NCI-H2171 treated with DMSO at 0.1 percent for 48 hours (cell line): ENCODE data around the gene MACC1.
"Not testable (repeated sequence)": the region's sequence is repeated elsewhere in the genome, so short reads cannot be mapped to it uniquely, and the experiment has no call there.

ENCODE experiments used
- DNase-seq: peaks from one replicate; lab custom pipeline; 2025; lab: John Stamatoyannopoulos, UW

The MACC1 gene

DNA sequence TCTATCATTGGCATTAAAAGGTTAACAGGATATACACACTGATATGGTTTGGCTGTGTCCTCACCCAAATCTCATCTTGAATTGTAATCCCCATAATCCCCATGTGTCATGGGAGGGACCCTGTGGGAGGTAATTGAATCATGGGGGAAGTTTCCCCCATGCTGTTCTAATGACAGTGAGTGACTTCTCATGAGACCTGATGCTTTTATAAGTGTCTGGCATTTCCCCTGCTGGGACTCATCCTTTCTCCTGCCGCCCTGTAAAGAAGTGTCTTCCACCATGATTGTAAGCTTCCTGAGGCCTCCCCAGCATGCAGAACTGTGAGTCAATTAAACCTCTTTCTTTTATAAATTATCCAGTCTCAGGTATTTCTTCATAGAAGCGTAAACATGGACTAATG is 9.4 kb downstream of the MACC1 start:
- DNase-seq, result not testable (repeated sequence)

DNA sequence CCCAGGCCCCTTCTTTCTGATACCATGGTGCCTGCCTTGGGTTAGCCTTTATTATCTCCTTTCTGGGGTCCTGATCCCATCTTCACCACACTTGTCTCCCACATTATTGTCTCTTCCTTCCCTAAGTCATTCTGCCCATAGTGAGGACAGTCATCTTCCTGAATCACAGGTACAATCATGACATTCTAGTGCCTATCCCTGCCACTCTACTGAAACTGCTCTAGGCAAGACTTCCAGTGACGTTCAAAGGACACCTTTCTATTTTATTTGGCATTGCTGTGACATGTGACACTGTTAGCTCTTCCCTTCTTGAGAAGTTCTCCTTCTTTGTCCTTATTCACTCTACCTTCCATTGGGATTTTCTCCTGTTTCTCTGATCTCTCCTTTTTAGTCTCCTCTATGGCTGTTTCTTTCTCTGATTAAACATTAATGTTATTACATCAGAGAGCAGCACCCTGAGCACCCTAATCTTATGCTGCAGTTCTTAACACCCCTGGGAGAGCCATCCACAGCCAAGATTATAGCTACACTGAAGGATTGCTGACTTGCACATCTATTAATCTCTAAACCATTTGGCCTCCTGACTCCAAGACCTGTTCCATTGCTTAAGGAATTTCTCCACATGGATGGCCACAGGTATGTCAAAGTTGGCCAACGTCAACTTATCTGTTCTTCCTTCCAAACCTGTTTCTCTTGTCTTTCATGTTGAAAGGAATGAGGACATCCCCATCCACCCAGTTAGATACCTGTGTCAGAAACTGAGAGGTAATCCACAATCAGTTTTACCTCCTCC is 10.9 kb downstream of the MACC1 start:
- no peak for DNase-seq

DNA sequence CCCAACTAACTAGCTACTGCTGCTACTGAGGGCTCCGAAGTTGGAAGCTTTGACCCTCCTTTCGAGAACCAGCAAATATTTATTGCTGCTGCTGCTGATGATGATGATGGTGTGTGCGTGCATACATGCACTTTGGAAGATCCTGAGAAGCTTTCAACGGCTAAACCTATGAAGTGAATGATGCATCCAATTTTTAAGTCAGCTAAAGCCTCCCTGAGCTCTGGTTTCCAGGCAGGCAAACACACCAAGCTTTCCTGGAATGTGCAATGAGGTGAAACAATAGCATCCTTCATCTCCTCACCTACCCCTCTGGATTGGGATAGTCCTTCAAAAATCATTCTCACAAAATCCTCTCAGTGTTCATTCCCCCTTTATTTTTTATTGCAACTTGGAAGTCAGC is 13.9 kb downstream of the MACC1 start:
- DNase-seq, result no peak

DNA sequence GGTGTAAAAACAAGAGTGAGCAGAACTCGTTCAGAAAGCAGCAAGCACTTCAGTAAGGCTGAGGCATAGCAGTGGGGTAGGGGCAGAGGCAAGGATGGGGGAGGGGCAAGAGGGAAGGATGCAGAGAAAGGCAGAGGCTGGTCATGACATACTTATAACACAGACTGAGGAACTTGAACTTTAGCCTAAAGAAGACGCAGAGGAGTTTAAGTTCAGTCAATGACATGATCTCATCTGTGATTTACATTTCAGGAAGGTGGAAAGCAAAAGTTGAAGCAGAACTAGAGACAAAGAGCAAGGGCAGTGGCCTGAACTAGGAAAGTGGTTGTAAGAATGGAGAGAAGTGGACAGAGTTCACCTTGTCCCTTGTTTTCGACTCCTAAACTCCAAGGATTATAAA is 15.8 kb downstream of the MACC1 start:
- DNase-seq, result no peak

DNA sequence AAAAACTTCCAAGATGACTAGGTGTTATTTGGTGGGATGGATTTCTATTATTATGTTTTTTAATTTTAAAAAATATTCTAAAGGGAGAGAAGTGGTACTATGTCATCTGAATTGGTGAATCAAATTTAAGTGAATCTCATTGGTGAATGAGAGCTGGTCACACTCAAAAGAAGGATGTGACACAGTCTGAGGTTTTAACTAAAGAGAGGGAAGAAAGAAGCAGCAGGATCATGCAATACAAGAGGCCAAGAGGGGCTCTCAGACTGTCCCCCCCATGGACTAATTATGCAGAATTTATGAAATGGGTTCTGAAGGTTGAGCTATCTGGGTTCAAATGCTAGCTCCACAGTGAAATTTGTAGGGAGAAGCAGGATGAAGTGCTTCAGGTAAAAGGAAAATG is 16.2 kb downstream of the MACC1 start:
- DNase-seq, result no peak

DNA sequence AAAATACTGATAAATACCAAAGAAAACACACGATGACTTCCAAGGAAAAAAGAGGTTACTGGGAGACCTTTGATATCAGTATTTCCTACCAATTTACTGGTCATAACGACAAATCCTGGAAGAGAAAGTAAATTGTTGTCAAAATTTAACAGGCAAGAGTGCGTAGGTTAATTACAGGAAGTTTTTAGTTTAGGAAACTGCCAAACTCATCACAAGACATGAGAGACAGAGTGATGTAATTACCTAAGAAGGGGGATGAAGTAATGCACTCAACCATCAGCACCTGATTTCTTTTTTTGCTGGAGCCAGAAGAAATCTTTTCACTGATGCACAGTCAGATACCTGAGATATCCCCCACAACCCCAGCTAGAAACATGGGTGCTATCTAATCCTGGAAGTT is 16.8 kb downstream of the MACC1 start:
- no peak for DNase-seq

DNA sequence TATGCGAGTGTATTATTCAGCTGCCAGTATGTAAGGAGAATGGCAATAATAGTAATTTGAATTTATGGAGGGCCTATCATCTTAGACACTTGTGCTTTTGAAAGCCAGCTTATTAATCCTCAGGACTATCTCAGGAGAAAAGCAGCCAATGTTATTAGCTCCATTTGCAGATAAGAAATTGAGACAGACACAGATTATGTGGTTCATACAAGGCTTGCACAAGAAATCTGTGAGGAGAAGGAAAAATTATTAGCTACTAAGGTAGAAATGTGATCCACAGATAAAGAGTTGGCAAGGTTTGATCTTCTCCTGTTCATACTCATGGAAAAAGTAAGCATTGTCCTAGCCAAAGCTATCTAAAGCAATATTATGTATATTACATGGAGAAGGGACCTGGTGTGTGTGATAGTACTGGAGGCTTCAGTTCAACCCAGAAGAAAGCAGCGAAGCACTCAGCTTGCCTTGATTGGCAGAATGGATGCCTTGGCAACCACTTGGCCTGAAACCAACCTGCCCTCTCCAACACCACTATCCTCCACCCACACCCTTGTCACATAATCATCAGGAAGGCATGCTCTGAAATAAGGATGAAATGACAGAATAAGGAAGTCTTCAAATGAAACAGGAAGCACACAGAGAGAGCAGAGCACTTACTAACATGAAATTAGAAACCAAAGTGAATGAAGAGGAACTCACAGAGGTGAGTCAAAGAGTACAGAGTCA is 18.0 kb downstream of the MACC1 start:
- no peak for DNase-seq

DNA sequence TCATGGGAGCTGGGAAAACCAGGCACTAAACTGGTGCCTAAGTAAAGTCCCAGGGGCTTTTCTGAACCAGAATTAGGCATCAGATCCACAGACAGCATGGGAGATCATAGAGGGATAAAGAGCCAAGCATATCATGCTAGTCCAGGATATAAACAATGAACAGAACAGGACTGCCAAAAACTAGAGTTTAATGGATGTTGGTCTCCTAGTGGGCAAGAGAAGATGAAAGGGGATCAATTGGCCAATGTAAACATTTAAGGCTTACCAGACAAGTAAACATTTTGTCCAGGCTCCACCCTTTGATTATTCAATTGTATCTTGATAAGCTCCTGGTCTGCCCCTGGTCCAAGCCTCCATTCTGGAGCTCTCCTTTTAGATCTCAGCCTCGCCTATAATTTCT is 18.9 kb downstream of the MACC1 start:
- no peak for DNase-seq

DNA sequence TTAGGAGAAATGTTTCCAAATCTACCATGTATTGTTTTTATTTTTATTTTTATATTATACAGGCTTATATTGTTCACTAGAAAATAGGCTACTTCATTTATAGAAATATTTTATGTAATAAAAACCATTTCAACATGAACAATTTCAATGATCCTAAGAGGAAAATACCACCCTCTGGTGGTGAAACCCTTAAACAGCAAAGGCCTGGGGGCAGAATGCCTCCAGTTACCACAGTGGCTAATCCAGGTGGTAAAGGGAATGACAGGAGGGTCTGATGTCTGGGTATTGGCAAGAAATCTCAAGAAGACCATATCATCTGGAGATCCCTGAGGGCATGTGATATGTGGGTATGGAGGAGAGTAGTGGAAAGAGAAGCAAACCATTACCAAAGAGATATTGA is 19.3 kb downstream of the MACC1 start:
- DNase-seq, result no peak

DNA sequence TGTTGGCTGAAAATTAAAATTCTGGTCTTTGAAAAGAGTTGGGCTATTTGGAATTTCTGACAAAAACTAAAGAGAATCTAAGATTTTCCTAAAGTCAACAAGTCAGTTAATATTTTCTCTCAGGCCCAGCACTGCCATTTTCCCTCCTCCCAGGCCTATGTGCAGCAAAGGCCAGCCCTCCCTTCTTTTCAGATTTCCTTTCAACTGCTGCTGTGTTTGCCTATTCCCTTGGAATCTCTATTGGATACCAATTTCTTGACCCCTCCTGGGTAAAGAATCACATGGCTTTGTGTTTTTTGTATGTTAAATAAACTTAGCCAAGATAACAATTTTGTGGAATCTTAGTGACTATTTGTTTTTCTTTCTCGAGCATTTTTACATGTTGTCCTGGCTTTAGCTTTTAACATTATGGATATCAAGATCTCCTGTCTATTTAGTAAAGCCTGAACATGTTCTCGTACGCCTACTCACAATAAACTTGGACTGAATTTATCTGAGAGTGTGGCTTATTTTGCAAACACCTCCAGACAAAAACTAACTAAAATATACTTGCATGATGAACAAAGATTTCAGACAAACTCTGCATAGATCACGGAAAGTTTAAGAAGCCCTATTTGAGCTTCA is 19.9 kb downstream of the MACC1 start:
- DNase-seq, result no peak

DNA sequence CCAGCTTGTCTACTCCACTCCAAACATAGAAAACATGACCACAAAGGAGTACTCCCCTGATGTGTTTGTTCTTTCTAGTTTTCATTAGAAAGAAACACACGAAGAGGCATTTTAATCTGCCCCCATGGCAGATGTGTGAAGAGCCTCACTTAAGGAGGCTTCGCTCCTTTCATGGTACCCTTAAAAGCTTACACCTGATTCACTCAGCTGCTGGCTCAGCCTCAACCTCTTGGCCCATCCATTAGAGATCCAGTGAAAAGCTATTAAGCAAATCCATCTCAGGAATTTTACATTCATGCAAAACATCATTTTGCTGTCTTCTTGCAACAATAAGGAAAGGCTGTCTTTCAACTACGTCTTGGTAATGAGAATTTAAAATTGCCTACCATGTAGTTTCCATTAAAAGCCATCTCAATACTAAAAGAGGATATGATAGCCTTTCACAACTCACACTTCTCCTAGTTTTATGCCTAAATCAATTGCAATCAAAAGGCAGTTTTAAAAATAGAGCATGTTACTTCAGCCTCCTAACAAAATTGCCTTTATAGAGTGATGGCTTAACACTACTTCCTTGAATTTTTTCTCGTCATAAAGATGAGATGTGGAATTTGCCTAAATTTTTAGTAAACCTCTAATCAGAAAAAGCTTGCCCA is 22.7 kb downstream of the MACC1 start:
- DNase-seq, result no peak

DNA sequence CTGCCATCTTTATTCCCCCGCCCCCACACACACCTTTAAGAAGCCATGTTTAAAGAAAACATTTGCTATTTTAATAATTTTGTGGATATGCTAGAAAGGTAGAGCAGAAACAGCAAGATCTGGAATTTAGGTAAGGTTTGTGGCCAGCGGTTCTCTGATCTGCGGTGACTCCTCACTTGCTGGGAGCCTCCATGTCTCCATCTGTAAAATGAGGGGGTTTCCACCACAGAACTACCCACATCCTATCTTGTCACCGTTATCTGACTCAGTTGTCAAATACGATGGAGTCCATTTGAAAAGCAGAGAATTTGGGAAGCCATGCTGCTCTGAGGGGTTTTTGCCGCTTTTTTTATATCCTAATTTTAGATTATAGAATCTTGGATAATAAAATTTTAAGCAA is 23.3 kb downstream of the MACC1 start:
- DNase-seq, result no peak

DNA sequence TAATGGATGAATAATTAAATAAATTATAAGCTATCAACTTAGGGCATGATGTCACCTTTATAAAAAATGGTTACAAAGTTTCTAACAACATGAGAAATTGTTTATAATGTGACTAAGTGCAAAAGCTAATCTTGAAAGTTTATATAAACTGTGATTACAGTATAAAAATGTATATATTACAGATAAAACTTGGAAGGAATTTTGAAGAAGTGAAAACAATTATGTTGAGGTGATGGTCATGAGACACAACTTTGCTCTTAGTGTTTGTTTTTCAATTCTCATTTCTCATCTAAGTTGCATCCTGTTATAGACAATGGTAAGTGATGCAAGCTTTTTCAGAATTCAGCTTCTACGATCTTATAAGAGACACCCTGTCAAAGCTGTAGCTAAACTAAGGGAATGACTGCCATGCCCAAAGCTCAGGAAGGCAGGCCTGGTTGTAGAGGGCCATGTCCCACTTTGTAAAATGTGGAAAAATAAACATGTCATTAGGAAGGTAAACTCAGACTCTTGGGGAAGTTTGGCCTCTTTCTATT is 23.9 kb downstream of the MACC1 start:
- no peak for DNase-seq

DNA sequence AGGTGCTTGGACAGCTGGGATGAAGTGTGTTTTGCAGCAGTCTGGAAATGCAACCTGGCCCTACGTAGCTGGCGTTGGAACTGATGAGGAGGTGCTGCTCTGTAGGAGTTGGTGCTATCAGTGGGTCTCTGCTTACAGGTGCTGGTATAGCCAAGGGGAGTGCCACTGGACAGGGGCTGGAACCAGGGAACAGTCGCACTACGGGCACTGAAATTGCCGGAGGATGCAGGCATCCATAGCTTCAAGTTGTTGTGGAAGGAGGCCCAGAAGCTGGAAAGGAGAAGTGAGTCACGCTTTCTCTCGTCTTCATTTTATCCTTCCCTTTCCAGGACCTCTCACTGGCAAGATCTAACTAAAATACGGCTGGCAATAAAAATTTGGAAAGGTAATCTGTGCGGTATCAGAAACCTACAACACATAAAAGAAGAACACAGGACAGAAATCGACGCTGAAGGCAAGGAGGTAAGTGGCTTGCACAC is 25.8 kb downstream of the MACC1 start:
- no peak for DNase-seq

DNA sequence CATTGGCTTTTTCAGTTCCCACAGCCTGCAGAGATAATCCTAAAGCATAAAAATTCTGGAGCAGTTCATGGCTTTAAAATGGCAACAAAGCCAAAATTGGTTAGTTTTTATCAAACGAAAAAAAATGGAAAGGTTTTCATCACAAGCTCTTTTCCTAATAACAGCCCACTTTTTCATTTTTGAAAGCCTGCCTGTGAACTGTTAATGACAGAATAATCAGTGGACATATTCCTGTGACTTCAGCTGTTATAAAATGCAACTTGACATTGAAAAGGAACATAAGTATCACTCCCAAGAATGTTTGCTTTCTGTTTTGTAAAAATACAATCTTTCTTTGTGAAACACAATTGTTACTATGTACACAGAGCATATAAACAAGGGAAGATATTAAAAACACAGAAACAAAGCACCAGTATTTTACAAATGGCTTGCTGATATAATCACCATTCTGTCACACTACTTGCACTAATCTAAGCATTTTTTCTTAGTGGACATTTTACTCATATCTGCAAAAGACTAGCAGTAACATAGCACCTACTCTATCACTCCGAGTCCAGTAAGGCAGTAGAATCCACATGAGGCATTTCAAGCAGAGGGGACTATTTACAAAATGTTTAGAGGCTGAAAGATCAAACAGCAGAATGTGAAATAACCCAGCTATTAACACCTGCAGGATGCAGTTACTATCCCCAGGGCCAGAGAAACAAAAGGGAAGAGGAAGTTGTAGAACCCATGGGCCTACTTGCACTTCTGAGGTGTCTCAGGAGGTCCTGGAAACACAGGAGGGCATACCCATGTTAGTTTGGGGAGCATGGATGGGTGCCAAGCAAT is 26.4 kb downstream of the MACC1 start:
- DNase-seq, result no peak

DNA sequence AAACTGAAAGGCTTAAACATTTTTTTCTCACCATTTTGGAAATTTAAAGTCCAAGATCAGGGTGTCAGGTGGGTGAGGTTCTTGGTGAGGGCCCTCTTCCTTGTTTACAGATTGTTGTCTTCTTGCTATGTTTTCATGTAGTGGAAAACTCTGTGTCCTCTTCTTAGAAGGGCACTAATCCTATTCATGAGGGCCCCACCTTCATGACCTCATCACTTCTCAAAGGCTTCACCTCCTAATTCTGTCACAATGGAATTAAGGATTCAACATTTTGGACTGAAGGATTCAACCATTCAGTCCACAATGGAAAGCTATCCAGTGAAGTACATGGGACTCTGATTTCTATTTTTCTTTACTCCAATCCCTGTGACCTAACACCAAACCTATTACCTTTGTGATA is 27.3 kb downstream of the MACC1 start:
- no peak for DNase-seq

DNA sequence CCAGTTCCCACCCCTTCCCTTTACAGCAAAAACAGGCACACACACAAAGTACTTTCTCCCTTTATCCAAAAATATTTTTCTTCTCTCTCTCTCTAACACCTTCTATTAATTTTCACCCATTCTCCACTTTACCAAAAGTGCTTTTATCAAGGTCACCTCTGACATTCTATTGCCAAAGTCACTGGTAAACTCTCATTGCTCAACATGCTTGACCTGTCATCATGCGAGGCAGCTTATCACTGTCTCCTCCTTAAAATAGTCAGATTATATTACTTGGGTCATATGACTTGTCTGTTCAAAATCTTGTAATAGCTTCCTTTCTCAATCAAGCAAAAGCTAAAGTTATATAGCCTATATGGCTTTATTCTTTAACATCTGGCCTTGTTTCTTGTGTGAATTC is 28.6 kb downstream of the MACC1 start:
- DNase-seq, result no peak

DNA sequence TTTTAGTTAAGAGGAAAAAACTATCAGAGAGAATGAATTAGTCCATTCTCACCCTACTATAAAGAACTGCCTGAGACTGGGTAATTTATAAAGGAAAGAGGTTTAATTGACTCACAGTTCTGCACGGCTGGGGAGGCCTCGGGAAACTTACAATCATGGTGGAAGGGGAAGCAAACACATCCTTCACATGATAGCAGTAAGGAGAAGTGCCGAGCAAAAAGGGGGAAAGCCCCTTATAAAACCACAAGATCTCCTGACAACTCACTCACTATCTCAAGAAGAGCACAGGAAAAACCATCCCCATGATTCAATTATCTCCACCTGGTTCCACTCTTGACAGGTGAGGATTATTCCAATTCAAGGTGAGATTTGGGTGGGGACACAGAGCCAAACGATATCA is 29.3 kb downstream of the MACC1 start:
- not testable (repeated sequence) for DNase-seq

DNA sequence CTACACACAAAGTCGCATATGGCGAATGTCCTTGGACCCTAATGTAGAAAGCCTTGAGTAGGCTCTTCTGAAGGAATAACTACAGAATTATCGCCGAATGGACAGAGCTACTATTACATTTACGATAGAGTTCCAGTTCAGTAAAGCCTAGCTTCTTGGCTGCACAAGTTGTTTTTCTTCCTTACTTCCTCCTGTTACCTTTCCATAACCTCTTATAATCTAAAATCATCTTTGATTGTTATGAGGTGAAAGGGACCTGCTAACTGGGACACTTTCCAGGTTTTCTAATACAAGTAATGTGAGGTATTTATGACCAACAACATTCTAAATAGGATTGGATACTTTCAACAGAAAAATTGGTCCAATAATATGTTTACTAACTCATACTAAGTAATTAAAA is 31.2 kb downstream of the MACC1 start:
- no peak for DNase-seq

DNA sequence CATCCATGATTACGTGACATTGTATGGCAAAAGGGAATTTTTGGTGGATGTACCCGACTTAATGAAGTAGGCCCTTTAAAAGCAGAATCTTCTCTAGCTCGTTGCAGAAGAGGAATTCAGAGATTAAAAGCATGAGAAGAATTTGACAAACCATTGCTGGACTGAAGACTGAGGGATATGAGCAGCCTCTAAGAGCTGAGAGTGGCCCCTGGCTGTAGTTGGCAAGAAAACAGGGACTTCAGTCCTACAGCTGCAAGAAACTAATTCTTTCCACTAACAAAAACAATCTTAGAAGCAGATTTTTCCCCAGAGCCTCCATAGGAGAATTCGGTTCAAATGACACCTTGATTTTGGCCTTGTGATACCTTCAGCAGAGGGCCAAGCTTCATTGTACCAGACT is 34.1 kb downstream of the MACC1 start:
- DNase-seq, result no peak

DNA sequence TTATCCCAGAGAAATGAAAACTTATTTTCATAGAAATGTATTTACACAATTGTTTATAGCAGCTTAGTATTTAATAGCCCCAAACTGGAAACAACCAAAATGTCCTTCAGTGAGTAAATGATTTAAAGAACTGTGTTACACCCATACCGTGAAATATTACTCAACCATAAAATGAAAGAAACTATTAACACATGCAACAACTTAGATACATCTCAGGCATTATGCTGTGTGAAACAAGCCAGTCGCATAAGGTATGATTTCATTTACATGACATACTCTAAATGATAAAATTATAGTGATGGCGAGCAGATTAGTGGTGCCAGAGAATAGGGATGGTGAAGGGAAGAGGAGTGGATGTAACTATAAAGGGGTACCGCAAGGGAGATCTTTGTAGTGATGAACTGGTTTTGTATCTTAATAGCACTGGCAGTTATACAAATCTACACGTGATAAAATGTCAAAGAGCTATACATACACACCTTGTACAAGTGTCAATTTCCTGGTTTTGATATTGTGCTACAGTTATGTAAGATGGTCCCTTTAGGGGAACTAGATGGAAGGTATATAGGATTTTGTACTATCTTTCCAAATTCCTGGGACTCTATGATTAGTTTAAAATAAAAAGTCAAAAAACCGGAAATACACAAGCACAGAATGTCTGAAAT is 40.5 kb downstream of the MACC1 start:
- DNase-seq, result no peak
